ENCODE data around the gene PSME2. TPM values are rescaled to one million over a fixed set of nuclear protein-coding genes. Genes with fewer than 3 reads are reported as not detected.
A peak's percentile ranks its signal among the peaks of the same experiment; 100 is the strongest.

PSME2 gene
- total and polyA plus RNA-seq, 2 of the 13 experiments (the other 11 are each of a cell fraction or from before 2014, with no cell fraction given) = 332 to 716 TPM

GRCh38 chr14:24135584-24135833 lies 10.9 kb downstream of the PSME2 start (continued):
- TF ChIP-seq TIGD3 (CRISPR knock-in tag; IDR thresholded peaks at IDR 0.05; ENCODE audit: borderline replicate concordance) (no peak), STAT5B (CRISPR knock-in tag; IDR thresholded peaks at IDR 0.05) (no peak), TOE1 (CRISPR knock-in tag; IDR thresholded peaks at IDR 0.05) (no peak), ZNF563 (CRISPR knock-in tag; IDR thresholded peaks at IDR 0.05) (no peak), ZNF484 (CRISPR knock-in tag; IDR thresholded peaks at IDR 0.05; ENCODE audit: borderline replicate concordance, low read depth) (no peak), TOPORS (CRISPR knock-in tag; IDR thresholded peaks at IDR 0.05) (no peak), SNAPC4 (CRISPR knock-in tag; IDR thresholded peaks at IDR 0.05) (no peak), EED (CRISPR knock-in tag; IDR thresholded peaks at IDR 0.05) (no peak), SRSF4 (IDR thresholded peaks at IDR 0.05; ENCODE audit: low read depth, low read length, poor library complexity, severe bottlenecking) (no peak), CENPX (CRISPR knock-in tag; IDR thresholded peaks at IDR 0.05) (no peak), GABPA (IDR thresholded peaks at IDR 0.05; ENCODE audit: low read depth, low read length) (no peak), GABPA (CRISPR knock-in tag; IDR thresholded peaks at IDR 0.05; ENCODE audit: low read depth) (no peak), ZNF317 (CRISPR knock-in tag; IDR thresholded peaks at IDR 0.05) (no peak), PRDM10 (CRISPR knock-in tag; IDR thresholded peaks at IDR 0.05; ENCODE audit: low read depth) (no peak), JUNB (CRISPR knock-in tag; IDR thresholded peaks at IDR 0.05; ENCODE audit: borderline replicate concordance) (no peak), TCF12 (IDR thresholded peaks at IDR 0.05) (no peak), TCF12 (CRISPR knock-in tag; IDR thresholded peaks at IDR 0.05) (no peak; the same call in 1 of the 2 replicates), ZNF335 (CRISPR knock-in tag; IDR thresholded peaks at IDR 0.05) (peak; percentile 76; the same call in 1 of the 2 replicates), ZNF558 (CRISPR knock-in tag; IDR thresholded peaks at IDR 0.05; ENCODE audit: borderline replicate concordance) (no peak), ZNF564 (CRISPR knock-in tag; IDR thresholded peaks at IDR 0.05) (no peak), ZNF619 (CRISPR knock-in tag; IDR thresholded peaks at IDR 0.05) (peak; percentile 11; the same call in 1 of the 2 replicates), ZSCAN9 (CRISPR knock-in tag; IDR thresholded peaks at IDR 0.05; ENCODE audit: borderline replicate concordance) (no peak)
